Endodermal cell (in vitro differentiated cells): ENCODE results near the gene CPSF4L. TPM values are rescaled to one million over a fixed set of nuclear protein-coding genes. Genes with fewer than 3 reads are reported as not detected.

Experiments
- DNase-seq: peaks from one replicate; pipeline ENCODE4 v3.0.0-alpha.2; 2017
- H3K27ac ChIP-seq: 2 replicates; pipeline ENCODE4 v1.5.1; 2013; ENCODE audit warnings: mild to moderate bottlenecking, low read depth, low read length, moderate library complexity
- H3K27me3 ChIP-seq: 2 replicates; pipeline ENCODE4 v1.6.1; 2013; ENCODE audit warnings: mild to moderate bottlenecking, low read length, moderate library complexity; ENCODE audit not compliant: insufficient read depth, control insufficient read depth, poor library complexity, severe bottlenecking
- H3K36me3 ChIP-seq: 2 replicates; pipeline ENCODE4 v1.7.0; 2013; ENCODE audit warnings: mild to moderate bottlenecking, low read length, moderate library complexity; ENCODE audit not compliant: control insufficient read depth, insufficient read depth
- H3K4me1 ChIP-seq: one replicate; pipeline ENCODE4 v1.7.0; 2013; ENCODE audit warnings: low read length; ENCODE audit not compliant: control insufficient read depth, insufficient read depth
- H3K4me3 ChIP-seq: 2 replicates; pipeline ENCODE4 v1.5.1; 2013; ENCODE audit warnings: mild to moderate bottlenecking, low read length, moderate library complexity
- H3K9ac ChIP-seq: 2 replicates; pipeline ENCODE4 v1.6.1; 2013; ENCODE audit warnings: mild to moderate bottlenecking, low read length, moderate library complexity; ENCODE audit not compliant: poor library complexity, severe bottlenecking; ENCODE audit errors: extremely low read depth
- H3K9me3 ChIP-seq: 2 replicates; pipeline ENCODE4 v1.6.1; 2013; ENCODE audit warnings: mild to moderate bottlenecking, low read length, moderate library complexity; ENCODE audit not compliant: control insufficient read depth
- H3K27ac Mint-ChIP-seq: 2 replicates; pipeline ENCODE4 v1.8.0; 2020; ENCODE audit warnings: mixed read lengths
- H3K27me3 Mint-ChIP-seq: 2 replicates; pipeline ENCODE4 v1.8.0; 2021; ENCODE audit warnings: mild to moderate bottlenecking, mixed read lengths; ENCODE audit not compliant: insufficient read depth
- H3K36me3 Mint-ChIP-seq: 2 replicates; pipeline ENCODE4 v1.8.0; 2020; ENCODE audit warnings: low read depth, mixed read lengths
- H3K4me1 Mint-ChIP-seq: 2 replicates; pipeline ENCODE4 v1.8.0; 2020; ENCODE audit warnings: mixed read lengths
- H3K4me3 Mint-ChIP-seq: 2 replicates; pipeline ENCODE4 v1.8.0; 2020; ENCODE audit warnings: mild to moderate bottlenecking, moderate library complexity, mixed read lengths
- H3K9me3 Mint-ChIP-seq: 2 replicates; pipeline ENCODE4 v1.8.0; 2020; ENCODE audit warnings: mild to moderate bottlenecking, mixed read lengths
- WGBS, 2 experiments: methylation state at CpG; one replicate each; pipeline versions ENCODE4 v1.1.5 to v1.1.7; 2013; ENCODE audit warnings: missing lambda C conversion rate in 2 of 2, mixed read lengths in 1 of 2; ENCODE audit not compliant: insufficient coverage in 1 of 2, insufficient read length in 1 of 2; 5-methylcytosine and 5-hydroxymethylcytosine counted together
- total RNA-seq, 2 donors: library from RNA; stranded (reverse); fragmentation: NEBNext Ultra II Directional in 1 of 2; extraction: Animal tissue kit (Norgen Biotek cat#: 25700) in 1 of 2; gene quantifications; 2 replicates in 1 of 2; 3 replicates in 1 of 2; pipeline ENCODE4 v1.2.1, GENCODE V29; 2021
- TF ChIP-seq, protein P1 (sequence below): fragments of 200-600 bp; sonication (generic); conservative IDR thresholded peaks from 2 replicates; pipeline ENCODE4 v1.5.0; 2021; ENCODE audit warnings: antibody characterized with exemption, mild to moderate bottlenecking

CPSF4L gene
- total RNA-seq, 2 donors from 2014 or later = 0.29 to 0.58 TPM

DNA sequence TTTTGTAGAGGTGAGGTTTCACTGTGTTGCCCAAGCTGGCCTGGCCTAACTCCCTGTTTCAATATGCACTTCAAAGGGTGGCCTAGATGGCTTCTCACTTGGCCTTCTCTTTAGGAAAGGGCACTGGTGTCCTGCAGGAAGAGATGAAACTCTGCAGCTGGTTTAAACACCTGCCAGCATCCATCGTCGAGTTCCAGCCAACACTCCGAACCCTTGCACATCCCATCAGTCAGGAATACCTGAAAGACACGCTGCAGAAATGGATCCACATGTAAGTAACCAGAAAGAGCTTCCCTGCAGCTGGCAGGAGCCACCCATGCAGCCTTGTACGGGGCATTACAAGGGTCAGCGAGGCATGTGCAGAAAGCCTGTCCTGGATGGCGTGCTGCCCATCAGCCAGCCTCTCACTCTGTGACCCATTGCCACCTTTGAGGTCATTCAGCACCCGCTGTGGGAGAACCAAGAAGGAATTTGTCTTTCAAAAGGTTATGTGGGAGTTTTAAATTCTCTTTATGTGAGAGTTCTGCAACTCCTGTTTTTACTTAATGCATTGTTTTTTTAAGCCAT, 61.8 kb downstream of the CPSF4L start:
- H3K4me1 ChIP-seq = peaks cover 10% of the 10 kb centered on the region
- no peaks in the 10 kb centered on the region for H3K9me3 ChIP-seq
- no peaks in the 10 kb centered on the region for H3K27me3 Mint-ChIP-seq
- no peak for DNase-seq
- TF ChIP-seq, protein P1, sequence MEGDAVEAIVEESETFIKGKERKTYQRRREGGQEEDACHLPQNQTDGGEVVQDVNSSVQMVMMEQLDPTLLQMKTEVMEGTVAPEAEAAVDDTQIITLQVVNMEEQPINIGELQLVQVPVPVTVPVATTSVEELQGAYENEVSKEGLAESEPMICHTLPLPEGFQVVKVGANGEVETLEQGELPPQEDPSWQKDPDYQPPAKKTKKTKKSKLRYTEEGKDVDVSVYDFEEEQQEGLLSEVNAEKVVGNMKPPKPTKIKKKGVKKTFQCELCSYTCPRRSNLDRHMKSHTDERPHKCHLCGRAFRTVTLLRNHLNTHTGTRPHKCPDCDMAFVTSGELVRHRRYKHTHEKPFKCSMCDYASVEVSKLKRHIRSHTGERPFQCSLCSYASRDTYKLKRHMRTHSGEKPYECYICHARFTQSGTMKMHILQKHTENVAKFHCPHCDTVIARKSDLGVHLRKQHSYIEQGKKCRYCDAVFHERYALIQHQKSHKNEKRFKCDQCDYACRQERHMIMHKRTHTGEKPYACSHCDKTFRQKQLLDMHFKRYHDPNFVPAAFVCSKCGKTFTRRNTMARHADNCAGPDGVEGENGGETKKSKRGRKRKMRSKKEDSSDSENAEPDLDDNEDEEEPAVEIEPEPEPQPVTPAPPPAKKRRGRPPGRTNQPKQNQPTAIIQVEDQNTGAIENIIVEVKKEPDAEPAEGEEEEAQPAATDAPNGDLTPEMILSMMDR = no peak
- H3K4me1 Mint-ChIP-seq = peaks cover 15% of the 10 kb centered on the region
- no peaks in the 10 kb centered on the region for H3K27me3 ChIP-seq
- H3K36me3 Mint-ChIP-seq = peaks cover 77% of the 10 kb centered on the region
- H3K9me3 Mint-ChIP-seq = no peaks in the 10 kb centered on the region
- no peak overlapping the region for H3K4me3 ChIP-seq
- H3K4me3 Mint-ChIP-seq = no peak overlapping the region
- 94 to 97% methylated on average over 5 to 8 of the region's 8 CpGs for WGBS, 2 experiments
- no peak overlapping the region for H3K27ac ChIP-seq
- no peak overlapping the region for H3K27ac Mint-ChIP-seq
- peaks cover 76% of the 10 kb centered on the region for H3K36me3 ChIP-seq
- H3K9ac ChIP-seq = no peak overlapping the region

DNA sequence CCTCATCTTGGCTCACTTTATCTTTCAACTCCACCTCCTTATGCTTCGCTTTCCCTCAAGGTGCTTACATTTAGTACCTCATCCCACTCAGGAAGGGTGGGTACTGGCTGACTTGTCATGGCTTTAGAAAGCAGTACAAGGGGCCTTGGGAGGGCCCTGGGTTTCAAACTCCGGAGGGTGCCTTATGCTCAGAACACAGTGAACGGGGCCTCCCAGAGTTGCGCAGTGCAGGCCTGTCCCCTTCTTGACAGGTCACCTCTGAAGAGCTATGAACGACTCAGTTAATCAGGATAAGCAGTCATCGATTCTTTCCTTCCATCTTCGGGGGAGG, 62.8 kb downstream of the CPSF4L start:
- H3K36me3 Mint-ChIP-seq = peaks cover 73% of the 10 kb centered on the region
- peaks cover 10% of the 10 kb centered on the region for H3K4me1 ChIP-seq
- no peak overlapping the region for H3K27ac Mint-ChIP-seq
- H3K36me3 ChIP-seq = peaks cover 75% of the 10 kb centered on the region
- TF ChIP-seq, protein P1 = no peak
- H3K27me3 ChIP-seq = no peaks in the 10 kb centered on the region
- H3K9me3 ChIP-seq = no peaks in the 10 kb centered on the region
- no peak for DNase-seq
- no peaks in the 10 kb centered on the region for H3K9me3 Mint-ChIP-seq
- H3K4me1 Mint-ChIP-seq = peaks cover 11% of the 10 kb centered on the region
- no peak overlapping the region for H3K4me3 Mint-ChIP-seq
- no peak overlapping the region for H3K27ac ChIP-seq
- H3K27me3 Mint-ChIP-seq = no peaks in the 10 kb centered on the region
- 92 to 96% methylated on average over 6 to 7 of the region's 7 CpGs for whole genome bisulfite sequencing, 2 experiments
- H3K9ac ChIP-seq = no peak overlapping the region
- H3K4me3 ChIP-seq = no peak overlapping the region

Other genes starting within 250 kb of the CPSF4L start
- 10 to 100 TPM; 18.1 to 20.1 TPM for gene SLC39A11, start 169.2 kb downstream of the CPSF4L start, total RNA-seq
- gene SSTR2, start 96.9 kb downstream of the CPSF4L start, total RNA-seq = 1 to 10 TPM; 4.2 to 4.4 TPM
- 10 to 100 TPM; 27.1 to 27.8 TPM for gene COG1, start 68.8 kb downstream of the CPSF4L start, total RNA-seq
- gene CDC42EP4, start 50.1 kb upstream of the CPSF4L start, total RNA-seq = 10 to 100 TPM; 38.5 to 49.7 TPM